SU-DHL-6 (cell line): Measurements from ENCODE around the gene PALLD.

Source experiments
- CTCF ChIP-seq: fragments of 200-600 bp; sonication (generic); IDR thresholded peaks from one replicate; pipeline ENCODE4 v1.5.1; 2017; ENCODE audit warnings: antibody characterized with exemption, mild to moderate bottlenecking, low read length, moderate library complexity; ENCODE audit not compliant: insufficient read depth, poor library complexity, severe bottlenecking
- EZH2phosphoT487 ChIP-seq: fragments of 200-600 bp; sonication (generic), shearing (Covaris generic); conservative IDR thresholded peaks from 2 replicates; pipeline ENCODE4 v1.6.1; 2018; ENCODE audit warnings: mild to moderate bottlenecking, antibody characterized with exemption, low read length, moderate library complexity, mixed read lengths

GRCh38 chr4:168642591-168642990 is 145.7 kb downstream of the PALLD start:
- TF ChIP-seq CTCF (no peak), EZH2phosphoT487 (no peak)
